HEK293 (cell line): ENCODE results near the gene CXCL1.

ENCODE experiments used
- CTCF ChIA-PET: fragments of 350-600 bp; formaldehyde crosslinking; extraction: SDS; loops from one replicate; lab custom pipeline; 2021; ENCODE audit warnings: antibody characterized with exemption; lab: Yijun Ruan, JAX
- POLR2A ChIA-PET: fragments of 300-600 bp; formaldehyde crosslinking; extraction: SDS; loops from one replicate; lab custom pipeline; 2020; ENCODE audit warnings: antibody characterized with exemption, inconsistent platforms; lab: Yijun Ruan, JAX
- H3K27ac ChIP-seq: fragments of 200-500 bp; sonication (Bioruptor generic); 2 replicates; pipeline ENCODE4 v1.5.1; 2014; ENCODE audit warnings: low read depth, low read length, control low read depth, inconsistent platforms; ENCODE audit errors: extremely low read depth
- H3K36me3 ChIP-seq, 2 experiments: fragments of 200-500 bp in 1 of 2; sonication (Bioruptor generic) in 1 of 2; 1 replicate in 1 of 2; 2 replicates in 1 of 2; pipeline ENCODE4 v1.5.1; 2014 to 2017; ENCODE audit warnings: inconsistent platforms in 2 of 2, low read length in 2 of 2; ENCODE audit not compliant: control insufficient read depth in 2 of 2, insufficient read depth in 1 of 2
- H3K4me1 ChIP-seq: fragments of 200-500 bp; sonication (Bioruptor generic); 2 replicates; pipeline ENCODE4 v1.5.1; 2014; ENCODE audit warnings: mild to moderate bottlenecking, low read length, inconsistent platforms; ENCODE audit not compliant: control insufficient read depth, insufficient read depth
- H3K4me3 ChIP-seq: 2 replicates; pipeline ENCODE4 v1.5.1; 2011; ENCODE audit warnings: low read depth, mild to moderate bottlenecking, control low read depth, low read length, moderate library complexity
- H3K9me3 ChIP-seq: fragments of 200-500 bp; sonication (Bioruptor generic); 2 replicates; pipeline ENCODE4 v1.5.1; 2014; ENCODE audit warnings: low read depth, low read length, inconsistent platforms; ENCODE audit not compliant: control insufficient read depth, insufficient read depth
- GLI4 ChIP-seq: fragments of 450-650 bp; formaldehyde crosslinking; IDR thresholded peaks from 2 replicates; pipeline ENCODE4 v1.5.1; 2016; ENCODE audit warnings: missing biosample characterization, missing genetic modification characterization
- HOXC10 ChIP-seq: sonication (generic); formaldehyde crosslinking; IDR thresholded peaks from 2 replicates; pipeline ENCODE4 v1.8.1; 2023; ENCODE audit warnings: mild to moderate bottlenecking, missing genetic modification reagents
- INSM2 ChIP-seq: fragments of 450-650 bp; formaldehyde crosslinking; IDR thresholded peaks from 2 replicates; pipeline ENCODE4 v1.5.1; 2016; ENCODE audit warnings: missing biosample characterization, missing genetic modification characterization
- KLF1 ChIP-seq: fragments of 450-650 bp; formaldehyde crosslinking; IDR thresholded peaks from 2 replicates; pipeline ENCODE4 v1.5.1; 2016; ENCODE audit warnings: missing biosample characterization, missing genetic modification characterization
- KLF7 ChIP-seq: fragments of 450-650 bp; formaldehyde crosslinking; IDR thresholded peaks from 2 replicates; pipeline ENCODE4 v1.5.1; 2016; ENCODE audit warnings: missing biosample characterization, missing genetic modification characterization, borderline replicate concordance
- SCRT1 ChIP-seq: fragments of 450-650 bp; formaldehyde crosslinking; IDR thresholded peaks from 2 replicates; pipeline ENCODE4 v1.5.1; 2016; ENCODE audit warnings: missing biosample characterization, missing genetic modification characterization, borderline replicate concordance
- SCRT2 ChIP-seq: fragments of 450-650 bp; formaldehyde crosslinking; IDR thresholded peaks from 2 replicates; pipeline ENCODE4 v1.5.1; 2016; ENCODE audit warnings: missing biosample characterization, missing genetic modification characterization
- TSHZ1 ChIP-seq: fragments of 450-650 bp; formaldehyde crosslinking; IDR thresholded peaks from 2 replicates; pipeline ENCODE4 v1.5.1; 2016; ENCODE audit warnings: missing biosample characterization, missing genetic modification characterization, borderline replicate concordance
- ZBTB20 ChIP-seq: fragments of 450-650 bp; formaldehyde crosslinking; IDR thresholded peaks from 2 replicates; pipeline ENCODE4 v1.5.1; 2016; ENCODE audit warnings: missing biosample characterization, missing genetic modification characterization
- ZBTB7A ChIP-seq: fragments of 450-650 bp; formaldehyde crosslinking; IDR thresholded peaks from 2 replicates; pipeline ENCODE4 v1.5.1; 2016; ENCODE audit warnings: low read depth, missing biosample characterization, missing genetic modification characterization
- ZFP37 ChIP-seq: fragments of 450-650 bp; formaldehyde crosslinking; IDR thresholded peaks from 2 replicates; pipeline ENCODE4 v1.5.1; 2016; ENCODE audit warnings: missing biosample characterization, missing genetic modification characterization
- ZNF114 ChIP-seq: fragments of 450-650 bp; formaldehyde crosslinking; IDR thresholded peaks from 2 replicates; pipeline ENCODE4 v1.5.0; 2017; ENCODE audit warnings: missing biosample characterization, missing genetic modification characterization
- ZNF169 ChIP-seq: fragments of 450-650 bp; formaldehyde crosslinking; IDR thresholded peaks from 2 replicates; pipeline ENCODE4 v1.5.1; 2016; ENCODE audit warnings: missing biosample characterization, missing genetic modification characterization
- ZNF175 ChIP-seq: fragments of 450-650 bp; formaldehyde crosslinking; IDR thresholded peaks from 2 replicates; pipeline ENCODE4 v1.5.1; 2016; ENCODE audit warnings: missing biosample characterization, missing genetic modification characterization
- ZNF274 ChIP-seq, 2 experiments: fragments of 200-500 bp in 1 of 2; fragments of 450-650 bp in 1 of 2; sonication (Bioruptor generic) in 1 of 2; formaldehyde crosslinking in 1 of 2; IDR thresholded peaks; 2 replicates each; pipeline versions ENCODE4 v1.5.1 to v1.6.1; 2014 to 2016; ENCODE audit warnings: borderline replicate concordance in 1 of 2, inconsistent platforms in 1 of 2, low read length in 1 of 2, missing biosample characterization in 1 of 2, missing genetic modification characterization in 1 of 2
- ZNF335 ChIP-seq: fragments of 450-650 bp; formaldehyde crosslinking; conservative IDR thresholded peaks from 2 replicates; pipeline ENCODE4 v1.5.1; 2016; ENCODE audit warnings: missing biosample characterization, missing genetic modification characterization
- ZNF350 ChIP-seq: fragments of 450-650 bp; formaldehyde crosslinking; IDR thresholded peaks from 2 replicates; pipeline ENCODE4 v1.5.0; 2017; ENCODE audit warnings: missing biosample characterization, mild to moderate bottlenecking, missing genetic modification characterization
- ZNF394 ChIP-seq: fragments of 450-650 bp; formaldehyde crosslinking; IDR thresholded peaks from 2 replicates; pipeline ENCODE4 v1.5.1; 2016; ENCODE audit warnings: missing biosample characterization, missing genetic modification characterization, mild to moderate bottlenecking, moderate library complexity, borderline replicate concordance
- ZNF404 ChIP-seq: fragments of 450-650 bp; formaldehyde crosslinking; IDR thresholded peaks from 2 replicates; pipeline ENCODE4 v1.5.1; 2017; ENCODE audit warnings: missing biosample characterization, missing genetic modification characterization
- ZNF423 ChIP-seq: fragments of 450-650 bp; formaldehyde crosslinking; IDR thresholded peaks from 2 replicates; pipeline ENCODE4 v1.5.1; 2016; ENCODE audit warnings: missing biosample characterization, missing genetic modification characterization
- ZNF48 ChIP-seq: fragments of 450-650 bp; formaldehyde crosslinking; IDR thresholded peaks from 2 replicates; pipeline ENCODE4 v1.5.1; 2016; ENCODE audit warnings: missing biosample characterization, missing genetic modification characterization
- ZNF529 ChIP-seq: fragments of 450-650 bp; formaldehyde crosslinking; IDR thresholded peaks from 2 replicates; pipeline ENCODE4 v1.5.1; 2017; ENCODE audit warnings: missing genetic modification characterization, missing biosample characterization; ENCODE audit not compliant: insufficient replicate concordance
- ZNF530 ChIP-seq: fragments of 450-650 bp; formaldehyde crosslinking; IDR thresholded peaks from 2 replicates; pipeline ENCODE4 v1.5.1; 2016; ENCODE audit warnings: low read depth, missing biosample characterization, missing genetic modification characterization
- ZNF560 ChIP-seq: fragments of 450-650 bp; formaldehyde crosslinking; IDR thresholded peaks from 2 replicates; pipeline ENCODE4 v1.5.1; 2017; ENCODE audit warnings: missing biosample characterization, missing genetic modification characterization, borderline replicate concordance
- ZNF571 ChIP-seq: fragments of 450-650 bp; formaldehyde crosslinking; IDR thresholded peaks from 2 replicates; pipeline ENCODE4 v1.5.0; 2017; ENCODE audit warnings: missing biosample characterization, missing genetic modification characterization
- ZNF600 ChIP-seq: fragments of 450-650 bp; formaldehyde crosslinking; IDR thresholded peaks from 2 replicates; pipeline ENCODE4 v1.5.1; 2016; ENCODE audit warnings: missing biosample characterization, missing genetic modification characterization
- ZNF654 ChIP-seq: fragments of 450-650 bp; formaldehyde crosslinking; IDR thresholded peaks from 2 replicates; pipeline ENCODE4 v1.5.1; 2016; ENCODE audit warnings: low read depth, missing biosample characterization, missing genetic modification characterization
- ZNF792 ChIP-seq: fragments of 450-650 bp; formaldehyde crosslinking; IDR thresholded peaks from 2 replicates; pipeline ENCODE4 v1.5.1; 2016; ENCODE audit warnings: missing biosample characterization, missing genetic modification characterization

CXCL1 gene

GRCh38 chr4:73891326-73891725 lies 22.1 kb downstream of the CXCL1 start:
- TF ChIP-seq ZNF48, result no peak
- TF ChIP-seq INSM2, result no peak
- no peak for TF ChIP-seq GLI4 (tag by site-specific recombination)
- TF ChIP-seq ZNF529, result no peak
- TF ChIP-seq ZFP37 (tag by site-specific recombination), result no peak
- TF ChIP-seq ZNF335 (tag by site-specific recombination), result no peak
- no peak for TF ChIP-seq HOXC10 (CRISPR knock-in tag)
- no peak for TF ChIP-seq ZNF654 (tag by site-specific recombination)
- TF ChIP-seq ZNF175, result no peak
- TF ChIP-seq ZNF423, result no peak
- TF ChIP-seq ZNF792 (tag by site-specific recombination), result no peak
- TF ChIP-seq ZNF571 (tag by site-specific recombination), result no peak
- no peak for TF ChIP-seq KLF7 (tag by site-specific recombination)
- Histone ChIP-seq H3K27ac (no peak overlapping the region), H3K9me3 (no peaks in the 10 kb centered on the region), H3K4me3 (no peak overlapping the region), H3K4me1 (peaks cover 8% of the 10 kb centered on the region; the same call in 1 of the 2 replicates), H3K36me3 (no peaks in the 10 kb centered on the region)
- POLR2A ChIA-PET, result no interaction called here
- CTCF ChIA-PET, result no interaction called here

GRCh38 chr4:73891739-73892405 lies 22.7 kb downstream of the CXCL1 start:
- CTCF ChIA-PET, result no interaction called here
- POLR2A ChIA-PET, result no interaction called here
- no peak overlapping the region for H3K4me3 ChIP-seq
- H3K4me1 ChIP-seq, result peaks cover 8% of the 10 kb centered on the region; the same call in 1 of the 2 replicates
- H3K27ac ChIP-seq, result no peak overlapping the region
- no peaks in the 10 kb centered on the region for H3K9me3 ChIP-seq
- TF ChIP-seq SCRT2 (0 out of 2 replicates have a peak, but pooled peaks have one; percentile 22), ZNF404 (no peak)
- no peaks in the 10 kb centered on the region for H3K36me3 ChIP-seq

- no peaks in the 10 kb centered on the region for H3K36me3 ChIP-seq
- POLR2A ChIA-PET, result no interaction called here
- CTCF ChIA-PET, result no interaction called here
- TF ChIP-seq TSHZ1 (tag by site-specific recombination) (no peak), ZNF560 (tag by site-specific recombination) (no peak), ZBTB20 (no peak), SCRT1 (tag by site-specific recombination) (no peak), ZBTB7A (tag by site-specific recombination) (no peak), ZNF114 (tag by site-specific recombination) (no peak), ZFP37 (tag by site-specific recombination) (no peak), ZNF600 (tag by site-specific recombination) (no peak), ZNF350 (no peak), KLF7 (tag by site-specific recombination) (no peak), ZNF274 (IDR thresholded peaks at IDR 0.05; ENCODE audit: low read length) (no peak), ZNF274 (tag by site-specific recombination; IDR thresholded peaks at IDR 0.05; ENCODE audit: borderline replicate concordance) (no peak), ZNF530 (tag by site-specific recombination) (no peak), KLF1 (tag by site-specific recombination) (no peak), ZNF169 (tag by site-specific recombination) (no peak), ZNF394 (no peak)
Observed at GRCh38 chr4:73892966-73893365, 23.8 kb downstream of the CXCL1 start.

More at GRCh38 chr4:73892966-73893365, 23.8 kb downstream of the CXCL1 start:
- Histone ChIP-seq H3K27ac (no peak overlapping the region), H3K9me3 (no peaks in the 10 kb centered on the region), H3K4me1 (peaks cover 8% of the 10 kb centered on the region; the same call in 1 of the 2 replicates), H3K4me3 (no peak overlapping the region)
